K562 (cell line): ENCODE data around the gene EML2. TPM values are rescaled to one million over a fixed set of nuclear protein-coding genes. Genes with fewer than 3 reads are reported as not detected.

Source experiments
- ATAC-seq: fragments of 200-7000 bp; cut with Tn5 transposase; 3 replicates; pipeline ENCODE4 v1.9.1; 2020; ENCODE audit warnings: moderate library complexity
- BruUV-seq: library from RNA; stranded (reverse); fragments of 400-500 nt; replicated peaks from 2 replicates; lab custom pipeline; 2021; lab: Mats Ljungman, UMichigan
- CTCF ChIA-PET: fragments of 300-600 bp; formaldehyde crosslinking; extraction: SDS; loops from one replicate; lab custom pipeline; 2021; ENCODE audit warnings: low intra/inter-chr PET ratio; lab: Yijun Ruan, JAX
- POLR2A ChIA-PET: fragments of 300-600, 350-650 bp; sonication (Branson Sonifier 250); formaldehyde crosslinking; extraction: SDS; loops from one replicate; lab custom pipeline; 2021; ENCODE audit warnings: antibody characterized with exemption, inconsistent platforms; lab: Yijun Ruan, JAX
- DNase-seq, 4 experiments: peaks; one replicate each; pipeline versions ENCODE4 v3.0.0 to v3.0.0-alpha.2; 2011 to 2018; ENCODE audit warnings: low spot score in 3 of 4, mixed read lengths in 3 of 4; ENCODE audit errors: extremely low read depth in 1 of 4
- FAIRE-seq: peaks from 2 replicates; lab custom pipeline; 2011; peaks lifted over from hg19 to GRCh38; lab: Jason Lieb, UNC
- H2AFZ ChIP-seq: 2 replicates; pipeline ENCODE4 v1.6.0; 2011; ENCODE audit warnings: low read depth, low read length, control low read depth, inconsistent platforms
- H3K27ac ChIP-seq: fragments of 200-600 bp; 3 replicates; pipeline ENCODE4 v1.8.0; 2011; ENCODE audit warnings: low read depth, mild to moderate bottlenecking, control low read depth, inconsistent platforms, low read length, moderate library complexity, mixed read lengths; ENCODE audit errors: extremely low read depth
- H3K27me3 ChIP-seq, 2 experiments: fragments of 300-600 bp in 1 of 2; 2 replicates in 1 of 2; 3 replicates in 1 of 2; pipeline versions ENCODE4 v1.6.0 to v1.8.0; 2011; ENCODE audit warnings: inconsistent platforms in 2 of 2, low read length in 2 of 2, mild to moderate bottlenecking in 1 of 2, mixed read lengths in 1 of 2, moderate library complexity in 1 of 2; ENCODE audit not compliant: control insufficient read depth in 2 of 2, insufficient read depth in 2 of 2
- H3K36me3 ChIP-seq: fragments of 300-600 bp; 3 replicates; pipeline ENCODE4 v1.8.0; 2011; ENCODE audit warnings: mild to moderate bottlenecking, low read length, inconsistent platforms; ENCODE audit not compliant: control insufficient read depth, insufficient read depth
- H3K4me1 ChIP-seq, 2 experiments: fragments of 200-600 bp in 1 of 2; replicated peaks in 1 of 2; 2 replicates in 1 of 2; 3 replicates in 1 of 2; pipeline versions ENCODE4 v1.5.1 to v1.8.0; 2011; ENCODE audit warnings: inconsistent platforms in 2 of 2, low read length in 2 of 2, mild to moderate bottlenecking in 1 of 2, mixed read lengths in 1 of 2, moderate library complexity in 1 of 2; ENCODE audit not compliant: control insufficient read depth in 2 of 2, insufficient read depth in 2 of 2
- H3K4me2 ChIP-seq: 2 replicates; pipeline ENCODE4 v1.6.1; 2011; ENCODE audit warnings: low read length, control low read depth, inconsistent platforms, mixed read lengths; ENCODE audit not compliant: insufficient read depth
- H3K4me3 ChIP-seq: fragments of 200-600 bp; sonication (generic), shearing (Covaris generic); 2 replicates; pipeline ENCODE4 v1.5.1; 2016; ENCODE audit warnings: control low read depth, inconsistent platforms
- H3K79me2 ChIP-seq: fragments of 200-600 bp; 3 replicates; pipeline ENCODE4 v1.8.0; 2011; ENCODE audit warnings: low read length, inconsistent platforms; ENCODE audit not compliant: control insufficient read depth, insufficient read depth
- H3K9ac ChIP-seq, 2 experiments: 2 replicates each; pipeline versions ENCODE4 v1.6.0 to v1.6.1; 2011; ENCODE audit warnings: low read depth in 2 of 2, low read length in 2 of 2, control low read depth in 1 of 2, inconsistent platforms in 1 of 2, mild to moderate bottlenecking in 1 of 2, mixed read lengths in 1 of 2; ENCODE audit not compliant: insufficient read depth in 1 of 2
- H3K9me1 ChIP-seq: one replicate; pipeline ENCODE4 v1.6.0; 2011; ENCODE audit warnings: inconsistent platforms, mild to moderate bottlenecking, low read length, moderate library complexity; ENCODE audit not compliant: control insufficient read depth, insufficient read depth
- H3K9me3 ChIP-seq: replicated peaks from 2 replicates; pipeline ENCODE4 v1.5.1; 2011; ENCODE audit warnings: low read depth, low read length, inconsistent platforms; ENCODE audit not compliant: control insufficient read depth, insufficient read depth
- H4K20me1 ChIP-seq: replicated peaks from 2 replicates; pipeline ENCODE4 v1.6.1; 2011; ENCODE audit warnings: low read length, inconsistent platforms, mixed read lengths; ENCODE audit not compliant: control insufficient read depth, insufficient read depth
- CBFA2T3 ChIP-seq: fragments of 450-650 bp; IDR thresholded peaks from 2 replicates; pipeline ENCODE4 v1.6.1; 2017
- CCNT2 ChIP-seq: IDR thresholded peaks from 2 replicates; pipeline ENCODE4 v1.6.1; 2011; ENCODE audit warnings: borderline replicate concordance, low read depth, mild to moderate bottlenecking, moderate library complexity, mixed read lengths, low read length; ENCODE audit not compliant: insufficient read length; ENCODE audit errors: extremely low read depth
- EGR1 ChIP-seq: fragments of 450-650 bp; conservative IDR thresholded peaks from 2 replicates; pipeline ENCODE4 v1.6.1; 2017; ENCODE audit warnings: mild to moderate bottlenecking
- LEF1 ChIP-seq: fragments of 450-650 bp; IDR thresholded peaks from 2 replicates; pipeline ENCODE4 v1.6.1; 2016; ENCODE audit warnings: mild to moderate bottlenecking
- MCM5 ChIP-seq: fragments of 450-650 bp; IDR thresholded peaks from 2 replicates; pipeline ENCODE4 v1.6.1; 2016; ENCODE audit warnings: low read depth
- POLR2A ChIP-seq: fragments of 450-650 bp; conservative IDR thresholded peaks from 2 replicates; pipeline ENCODE4 v1.6.1; 2016
- POLR2B ChIP-seq: fragments of 450-650 bp; IDR thresholded peaks from 2 replicates; pipeline ENCODE4 v1.6.1; 2018; ENCODE audit warnings: low read depth; ENCODE audit not compliant: partially characterized antibody
- PRPF4 ChIP-seq: fragments of 200-400 bp; formaldehyde crosslinking; IDR thresholded peaks from one replicate; pipeline ENCODE4 v1.6.1; 2017; ENCODE audit warnings: low read length, low read depth, mild to moderate bottlenecking; ENCODE audit not compliant: insufficient read depth, poor library complexity, severe bottlenecking
- SRSF3 ChIP-seq: fragments of 200-400 bp; formaldehyde crosslinking; IDR thresholded peaks from 2 replicates; pipeline ENCODE4 v1.6.1; 2016; ENCODE audit warnings: mild to moderate bottlenecking, low read length, moderate library complexity; ENCODE audit not compliant: insufficient read depth
- THRB ChIP-seq: fragments of 450-650 bp; formaldehyde crosslinking; conservative IDR thresholded peaks from 2 replicates; pipeline ENCODE4 v1.4.0; 2022; ENCODE audit warnings: mild to moderate bottlenecking, missing genetic modification characterization
- WGBS: fragments of 100-300 bp; shearing (Covaris generic); methylation state at CpG from one replicate; pipeline ENCODE4 v1.1.6; 2016; ENCODE audit warnings: low coverage, mixed read lengths; ENCODE audit not compliant: insufficient coverage; ENCODE audit errors: missing lambda C conversion rate; 5-methylcytosine and 5-hydroxymethylcytosine counted together
- in situ Hi-C: fragments of 300-500 bp; cut with MboI; formaldehyde crosslinking; loops from 4 replicates; pipeline ENCODE4 v1.15.0; 2018; ENCODE audit warnings: inconsistent platforms, mixed read lengths
- intact Hi-C: fragments of 100-400 bp; cut with micrococcal nuclease; formaldehyde crosslinking; loops from 2 replicates; pipeline ENCODE4 v1.14.2; 2022
- polyA plus RNA-seq, 8 experiments: library from polyadenylated mRNA; depleted of rRNA in 4 of 8; stranded (reverse) in 5 of 8; unstranded in 3 of 8; fragments of >200 nt; fragmentation: Nextera tagmentation in 2 of 8; fragmentation: Illumina TruSeq in 1 of 8; extraction: Ambion mirVana in 2 of 8; extraction: Trizol in 1 of 8; gene quantifications; 2 replicates each; pipeline versions ENCODE4 v1.2.1 to v1.2.3, GENCODE V29; 2011 to 2014; ENCODE audit warnings: inconsistent platforms in 1 of 8, missing spikeins in 1 of 8
- total RNA-seq, 7 experiments: library from RNA; depleted of rRNA in 6 of 7; stranded (reverse); fragments of >200 nt in 6 of 7; fragmentation: Illumina TruSeq in 2 of 7; extraction: Trizol in 2 of 7; gene quantifications; 2 replicates each; pipeline versions ENCODE4 v1.2.1 to v1.2.3, GENCODE V29; 2011 to 2021; ENCODE audit warnings: low replicate concordance in 1 of 7

The EML2 gene
- total and polyA plus RNA-seq, 9 of the 15 experiments (the other 6 are each of a cell fraction or from before 2014, with no cell fraction given) = 2.6 to 69.6 (median 24.8) TPM

- FAIRE-seq (no peak), ATAC-seq (no peak), DNase-seq (no peak)
- Histone ChIP-seq H3K27ac (no peak overlapping the region), H3K27me3 (no peaks in the 10 kb centered on the region), H3K9me1 (no peaks in the 10 kb centered on the region), H3K79me2 (no peaks in the 10 kb centered on the region), H3K4me1 (peaks cover 0 to 6% of the 10 kb centered on the region in 2 experiments; a peak in 2 of 5 replicates), H2AFZ (no peak overlapping the region), H3K9ac (no peak overlapping the region), H3K4me2 (no peak overlapping the region), H3K9me3 (no peaks in the 10 kb centered on the region), H4K20me1 (no peaks in the 10 kb centered on the region), H3K36me3 (peaks cover 64% of the 10 kb centered on the region; the same call in 2 of the 3 replicates), H3K4me3 (no peak overlapping the region)
- BruUV-seq = no TSS peak
- WGBS = 58% methylated on average over 6 of the region's 6 CpGs
- intact Hi-C loops = no loop called here
- ChIA-PET CTCF (no interaction called here), POLR2A (no interaction called here)
- in situ Hi-C loops = no loop called here
- TF ChIP-seq CBFA2T3 (0 out of 2 replicates have a peak, but pooled peaks have one; percentile 11), POLR2B (peak; percentile 48), PRPF4 (no peak), CCNT2 (no peak), SRSF3 (no peak), EGR1 (peak; percentile 23), LEF1 (no peak), THRB (0 out of 2 replicates have a peak, but pooled peaks have one; percentile 55), MCM5 (no peak), POLR2A (0 out of 2 replicates have a peak, but pooled peaks have one; percentile 11)
Observed at GRCh38 chr19:45621976-45622503, 17.2 kb downstream of the EML2 start.
